Panc1 (cell line): ENCODE data around the gene IGF1. TPM values are rescaled to one million over a fixed set of nuclear protein-coding genes. Genes with fewer than 3 reads are reported as not detected.

Experiments
- ATAC-seq: fragments of 200-7000 bp; cut with Tn5 transposase; 2 replicates; pipeline ENCODE4 v1.9.1; 2020; ENCODE audit warnings: mild to moderate bottlenecking, moderate library complexity
- BruUV-seq: library from RNA; stranded (reverse); fragments of 400-500 nt; replicated peaks from 2 replicates; lab custom pipeline; 2021; lab: Mats Ljungman, UMichigan
- CTCF ChIA-PET: fragments of 300-600 bp; sonication (Branson Sonifier 250); formaldehyde crosslinking; loops from one replicate; lab custom pipeline; 2022; ENCODE audit warnings: antibody characterized with exemption; lab: Charles Lee
- POLR2A ChIA-PET: fragments of 300-600 bp; sonication (Branson Sonifier 250); formaldehyde crosslinking; loops from one replicate; lab custom pipeline; 2022; ENCODE audit warnings: antibody characterized with exemption; lab: Charles Lee
- DNase-seq: peaks from one replicate; pipeline ENCODE4 v3.0.0-alpha.2; 2010; ENCODE audit warnings: low read depth, low spot score
- H3K27ac ChIP-seq: 2 replicates; pipeline ENCODE4 v1.5.1; 2011; ENCODE audit warnings: mild to moderate bottlenecking, low read length, inconsistent platforms
- H3K27me3 ChIP-seq: fragments of 200-500 bp; sonication (Bioruptor generic); 2 replicates; pipeline ENCODE4 v1.6.0; 2014; ENCODE audit warnings: low read length, inconsistent platforms; ENCODE audit not compliant: control insufficient read depth, insufficient read depth
- H3K36me3 ChIP-seq: fragments of 200-500 bp; sonication (Bioruptor generic); 2 replicates; pipeline ENCODE4 v1.5.1; 2014; ENCODE audit warnings: inconsistent platforms, mild to moderate bottlenecking, low read length, moderate library complexity; ENCODE audit not compliant: control insufficient read depth, insufficient read depth
- H3K4me1 ChIP-seq: 2 replicates; pipeline ENCODE4 v1.5.1; 2011; ENCODE audit warnings: inconsistent platforms, mild to moderate bottlenecking, low read length, moderate library complexity; ENCODE audit not compliant: control insufficient read depth, insufficient read depth
- H3K4me3 ChIP-seq, 2 experiments: 2 replicates each; pipeline ENCODE4 v1.5.1; 2011 to 2012; ENCODE audit warnings: low read depth in 2 of 2, low read length in 2 of 2, mild to moderate bottlenecking in 2 of 2, inconsistent platforms in 1 of 2, moderate library complexity in 1 of 2
- H3K9me3 ChIP-seq: fragments of 200-500 bp; sonication (Bioruptor generic); 2 replicates; pipeline ENCODE4 v1.5.1; 2014; ENCODE audit warnings: low read depth, mild to moderate bottlenecking, inconsistent platforms, low read length, moderate library complexity; ENCODE audit not compliant: control insufficient read depth, insufficient read depth
- POLR2AphosphoS5 ChIP-seq: IDR thresholded peaks from 2 replicates; pipeline ENCODE4 v1.6.1; 2012; ENCODE audit warnings: mild to moderate bottlenecking, low read depth, low read length, moderate library complexity
- SIN3A ChIP-seq: IDR thresholded peaks from 2 replicates; pipeline ENCODE4 v1.6.1; 2012; ENCODE audit warnings: low read depth, mild to moderate bottlenecking, low read length, moderate library complexity, borderline replicate concordance; ENCODE audit not compliant: insufficient read depth
- TCF7L2 ChIP-seq: IDR thresholded peaks from 2 replicates; pipeline ENCODE4 v1.6.1; 2011; ENCODE audit warnings: mild to moderate bottlenecking, low read depth, low read length, inconsistent platforms
- in situ Hi-C: cut with HindIII; loops from 2 replicates; pipeline ENCODE4 v1.10.0; 2016; ENCODE audit warnings: low sequenced_read_pairs, low pct_unique_long_range_greater_than_20kb
- intact Hi-C: fragments of 100-400 bp; cut with micrococcal nuclease; formaldehyde crosslinking; loops from one replicate; pipeline ENCODE4 v1.10.0; 2022; ENCODE audit not compliant: unreplicated experiment
- total RNA-seq: library from RNA; stranded (reverse); gene quantifications from one replicate; pipeline ENCODE4 v1.2.1, GENCODE V29; 2021; ENCODE audit not compliant: unreplicated experiment
- TF ChIP-seq, protein P1 (sequence below): fragments of 450-650 bp; IDR thresholded peaks from 2 replicates; pipeline ENCODE4 v1.5.1; 2017; ENCODE audit warnings: mild to moderate bottlenecking
- TF ChIP-seq, protein P2 (sequence below), 2 experiments: IDR thresholded peaks; 2 replicates each; pipeline ENCODE4 v1.6.1; 2011 to 2012; ENCODE audit warnings: low read depth in 2 of 2, control low read depth in 1 of 2, low read length in 1 of 2, mild to moderate bottlenecking in 1 of 2, moderate library complexity in 1 of 2; ENCODE audit not compliant: insufficient read depth in 1 of 2

Gene IGF1
- total RNA-seq, 1 experiment from 2014 or later: not detected

DNA sequence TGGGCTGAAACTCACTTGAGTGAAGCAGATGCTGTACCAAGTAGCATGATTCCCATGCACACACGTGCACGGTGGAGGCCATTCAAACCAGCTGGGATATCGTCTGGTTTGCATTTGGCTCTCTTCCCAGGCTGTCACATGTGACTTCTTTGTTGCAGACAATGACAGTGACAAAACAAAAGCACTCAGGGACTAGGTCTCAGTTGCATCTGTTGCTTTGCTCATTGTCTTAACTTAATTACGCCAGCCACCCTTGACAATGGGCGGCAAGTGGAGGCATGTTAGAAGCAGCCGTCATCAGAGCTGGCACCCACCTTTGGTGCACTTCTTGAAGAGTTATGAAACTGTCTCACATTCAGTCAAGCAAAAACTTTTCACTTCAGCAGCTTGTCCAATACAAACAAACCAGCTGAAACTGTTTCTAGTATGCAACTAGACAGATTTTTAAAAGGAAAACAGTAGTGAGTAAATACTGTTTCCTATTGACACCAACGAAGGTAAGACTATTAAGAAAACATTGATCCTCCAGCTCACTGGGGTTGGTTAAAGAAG, 74.3 kb downstream of the IGF1 start:
- H3K4me1 ChIP-seq: no peaks in the 10 kb centered on the region
- no peaks in the 10 kb centered on the region for H3K27me3 ChIP-seq
- DNase-seq: no peak
- ATAC-seq: no peak
- CTCF ChIA-PET: no interaction called here
- no peak overlapping the region for H3K4me3 ChIP-seq
- in situ Hi-C loops: no loop called here
- POLR2A ChIA-PET: no interaction called here
- H3K9me3 ChIP-seq: no peaks in the 10 kb centered on the region
- intact Hi-C loops: no loop called here
- no peaks in the 10 kb centered on the region for H3K36me3 ChIP-seq
- no peak overlapping the region for H3K27ac ChIP-seq
- TF ChIP-seq, protein P1, sequence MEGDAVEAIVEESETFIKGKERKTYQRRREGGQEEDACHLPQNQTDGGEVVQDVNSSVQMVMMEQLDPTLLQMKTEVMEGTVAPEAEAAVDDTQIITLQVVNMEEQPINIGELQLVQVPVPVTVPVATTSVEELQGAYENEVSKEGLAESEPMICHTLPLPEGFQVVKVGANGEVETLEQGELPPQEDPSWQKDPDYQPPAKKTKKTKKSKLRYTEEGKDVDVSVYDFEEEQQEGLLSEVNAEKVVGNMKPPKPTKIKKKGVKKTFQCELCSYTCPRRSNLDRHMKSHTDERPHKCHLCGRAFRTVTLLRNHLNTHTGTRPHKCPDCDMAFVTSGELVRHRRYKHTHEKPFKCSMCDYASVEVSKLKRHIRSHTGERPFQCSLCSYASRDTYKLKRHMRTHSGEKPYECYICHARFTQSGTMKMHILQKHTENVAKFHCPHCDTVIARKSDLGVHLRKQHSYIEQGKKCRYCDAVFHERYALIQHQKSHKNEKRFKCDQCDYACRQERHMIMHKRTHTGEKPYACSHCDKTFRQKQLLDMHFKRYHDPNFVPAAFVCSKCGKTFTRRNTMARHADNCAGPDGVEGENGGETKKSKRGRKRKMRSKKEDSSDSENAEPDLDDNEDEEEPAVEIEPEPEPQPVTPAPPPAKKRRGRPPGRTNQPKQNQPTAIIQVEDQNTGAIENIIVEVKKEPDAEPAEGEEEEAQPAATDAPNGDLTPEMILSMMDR: no peak
- TF ChIP-seq POLR2AphosphoS5: no peak
- TF ChIP-seq, protein P2, sequence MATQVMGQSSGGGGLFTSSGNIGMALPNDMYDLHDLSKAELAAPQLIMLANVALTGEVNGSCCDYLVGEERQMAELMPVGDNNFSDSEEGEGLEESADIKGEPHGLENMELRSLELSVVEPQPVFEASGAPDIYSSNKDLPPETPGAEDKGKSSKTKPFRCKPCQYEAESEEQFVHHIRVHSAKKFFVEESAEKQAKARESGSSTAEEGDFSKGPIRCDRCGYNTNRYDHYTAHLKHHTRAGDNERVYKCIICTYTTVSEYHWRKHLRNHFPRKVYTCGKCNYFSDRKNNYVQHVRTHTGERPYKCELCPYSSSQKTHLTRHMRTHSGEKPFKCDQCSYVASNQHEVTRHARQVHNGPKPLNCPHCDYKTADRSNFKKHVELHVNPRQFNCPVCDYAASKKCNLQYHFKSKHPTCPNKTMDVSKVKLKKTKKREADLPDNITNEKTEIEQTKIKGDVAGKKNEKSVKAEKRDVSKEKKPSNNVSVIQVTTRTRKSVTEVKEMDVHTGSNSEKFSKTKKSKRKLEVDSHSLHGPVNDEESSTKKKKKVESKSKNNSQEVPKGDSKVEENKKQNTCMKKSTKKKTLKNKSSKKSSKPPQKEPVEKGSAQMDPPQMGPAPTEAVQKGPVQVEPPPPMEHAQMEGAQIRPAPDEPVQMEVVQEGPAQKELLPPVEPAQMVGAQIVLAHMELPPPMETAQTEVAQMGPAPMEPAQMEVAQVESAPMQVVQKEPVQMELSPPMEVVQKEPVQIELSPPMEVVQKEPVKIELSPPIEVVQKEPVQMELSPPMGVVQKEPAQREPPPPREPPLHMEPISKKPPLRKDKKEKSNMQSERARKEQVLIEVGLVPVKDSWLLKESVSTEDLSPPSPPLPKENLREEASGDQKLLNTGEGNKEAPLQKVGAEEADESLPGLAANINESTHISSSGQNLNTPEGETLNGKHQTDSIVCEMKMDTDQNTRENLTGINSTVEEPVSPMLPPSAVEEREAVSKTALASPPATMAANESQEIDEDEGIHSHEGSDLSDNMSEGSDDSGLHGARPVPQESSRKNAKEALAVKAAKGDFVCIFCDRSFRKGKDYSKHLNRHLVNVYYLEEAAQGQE (IDR thresholded peaks at IDR 0.05; ENCODE audit: insufficient read depth in 1 of 2, low read depth in 2 of 2, low read length in 1 of 2): no peak
- no peak for TF ChIP-seq TCF7L2
- no peak for TF ChIP-seq SIN3A
- BruUV-seq: no TSS peak

DNA sequence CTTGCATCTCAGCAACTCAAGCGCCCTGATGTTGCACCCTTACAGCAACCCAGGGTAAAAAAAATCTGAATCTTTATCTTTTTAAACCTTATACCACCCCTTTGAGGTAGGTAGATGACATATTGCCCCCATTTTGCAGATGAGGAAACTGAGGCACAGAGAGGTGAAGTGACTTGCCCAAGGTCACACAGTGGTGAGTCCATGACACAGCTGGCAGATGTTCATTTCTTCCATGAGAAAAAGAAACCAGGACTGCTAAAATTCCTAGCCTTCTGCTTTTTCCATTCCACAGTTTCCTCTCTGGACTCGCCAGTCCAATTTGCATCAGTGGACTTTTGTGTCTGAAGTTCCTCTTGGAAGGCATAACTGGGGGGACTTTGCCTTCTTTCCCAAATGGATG, 79.3 kb downstream of the IGF1 start:
- no peak for TF ChIP-seq SIN3A
- TF ChIP-seq, protein P1: no peak
- TF ChIP-seq, protein P2 (IDR thresholded peaks at IDR 0.05; ENCODE audit: insufficient read depth in 1 of 2, low read depth in 2 of 2, low read length in 1 of 2): no peak
- TF ChIP-seq TCF7L2: no peak
- TF ChIP-seq POLR2AphosphoS5: no peak
- intact Hi-C loops: no loop called here

More for the DNA sequence above, 79.3 kb downstream of the IGF1 start:
- POLR2A ChIA-PET: interaction anchor here (0.6 kb wide), 1 partner anchor 704 kb away, joined by 3 read pairs; the partner anchor contains the start of gene CHPT1
- no peaks in the 10 kb centered on the region for H3K4me1 ChIP-seq
- in situ Hi-C loops: no loop called here
- CTCF ChIA-PET: no interaction called here
- H3K9me3 ChIP-seq: no peaks in the 10 kb centered on the region
- no peaks in the 10 kb centered on the region for H3K36me3 ChIP-seq
- no peak overlapping the region for H3K4me3 ChIP-seq
- no TSS peak for BruUV-seq
- H3K27me3 ChIP-seq: no peaks in the 10 kb centered on the region
- DNase-seq: no peak
- ATAC-seq: no peak
- no peak overlapping the region for H3K27ac ChIP-seq
